SK-N-SH treated with all-trans-retinoic acid at 6 μM for 48 hours (cell line): Measurements from ENCODE around the gene SPG11.

Source experiments
- ATAC-seq: fragments of 200-7000 bp; cut with Tn5 transposase; 3 replicates; pipeline ENCODE4 v1.9.1; 2020; ENCODE audit warnings: mild to moderate bottlenecking, moderate library complexity
- ARNTL ChIP-seq: fragments of 450-650 bp; formaldehyde crosslinking; IDR thresholded peaks from 2 replicates; pipeline ENCODE4 v1.5.0; 2020; ENCODE audit warnings: low read depth, mild to moderate bottlenecking, moderate library complexity, borderline replicate concordance
- ESRRG ChIP-seq: fragments of 250-450 bp; sonication (Bioruptor Pico); IDR thresholded peaks from 2 replicates; pipeline ENCODE4 v1.6.1; 2021; ENCODE audit warnings: mild to moderate bottlenecking
- GLIS3 ChIP-seq: fragments of 250-450 bp; sonication (Bioruptor Pico); IDR thresholded peaks from 2 replicates; pipeline ENCODE4 v1.5.0; 2020; ENCODE audit warnings: mild to moderate bottlenecking, moderate library complexity
- ISL1 ChIP-seq: fragments of 250-450 bp; sonication (Bioruptor Pico); IDR thresholded peaks from 2 replicates; pipeline ENCODE4 v2.1.2; 2022; ENCODE audit warnings: mild to moderate bottlenecking, moderate library complexity
- OSR1 ChIP-seq: fragments of 250-450 bp; sonication (Bioruptor Pico); IDR thresholded peaks from 2 replicates; pipeline ENCODE4 v1.8.0; 2022; ENCODE audit warnings: moderate library complexity, mild to moderate bottlenecking, inconsistent platforms
- PPARA ChIP-seq: fragments of 250-450 bp; sonication (Bioruptor Pico); IDR thresholded peaks from 2 replicates; pipeline ENCODE4 v1.5.0; 2020; ENCODE audit warnings: mild to moderate bottlenecking, borderline replicate concordance
- RARB ChIP-seq: fragments of 250-450 bp; sonication (Bioruptor Pico); IDR thresholded peaks from 2 replicates; pipeline ENCODE4 v1.8.0; 2021; ENCODE audit warnings: mild to moderate bottlenecking, moderate library complexity
- SNAI2 ChIP-seq: fragments of 250-450 bp; sonication (Bioruptor Pico); IDR thresholded peaks from 2 replicates; pipeline ENCODE4 v1.5.0; 2020; ENCODE audit warnings: mild to moderate bottlenecking, moderate library complexity
- TCF4 ChIP-seq: fragments of 250-450 bp; sonication (Bioruptor Pico); IDR thresholded peaks from 2 replicates; pipeline ENCODE4 v1.8.0; 2021; ENCODE audit warnings: mild to moderate bottlenecking, moderate library complexity, borderline replicate concordance
- TOX ChIP-seq: fragments of 250-450 bp; sonication (Bioruptor Pico); IDR thresholded peaks from 2 replicates; pipeline ENCODE4 v1.8.0; 2021; ENCODE audit warnings: mild to moderate bottlenecking, moderate library complexity, borderline replicate concordance
- ZC3H10 ChIP-seq: fragments of 250-450 bp; sonication (Bioruptor Pico); IDR thresholded peaks from 2 replicates; pipeline ENCODE4 v1.5.1; 2021; ENCODE audit warnings: mild to moderate bottlenecking, moderate library complexity
- ZFP3 ChIP-seq: fragments of 250-450 bp; sonication (Bioruptor Pico); IDR thresholded peaks from 2 replicates; pipeline ENCODE4 v1.5.0; 2020; ENCODE audit warnings: mild to moderate bottlenecking, moderate library complexity
- ZFP30 ChIP-seq: fragments of 450-650 bp; formaldehyde crosslinking; IDR thresholded peaks from 2 replicates; pipeline ENCODE4 v1.5.0; 2022; ENCODE audit warnings: mild to moderate bottlenecking, moderate library complexity
- ZNF565 ChIP-seq: fragments of 450-650 bp; formaldehyde crosslinking; conservative IDR thresholded peaks from 2 replicates; pipeline ENCODE4 v1.5.0; 2020; ENCODE audit warnings: low read depth, mild to moderate bottlenecking, moderate library complexity
- ZNF70 ChIP-seq: fragments of 450-650 bp; formaldehyde crosslinking; IDR thresholded peaks from 2 replicates; pipeline ENCODE4 v1.5.0; 2020; ENCODE audit warnings: mild to moderate bottlenecking, moderate library complexity
- ZNF8 ChIP-seq: fragments of 450-650 bp; formaldehyde crosslinking; IDR thresholded peaks from 2 replicates; pipeline ENCODE4 v1.5.0; 2020; ENCODE audit warnings: mild to moderate bottlenecking, moderate library complexity
- TF ChIP-seq, protein P1 (sequence below): fragments of 250-450 bp; sonication (Bioruptor Pico); IDR thresholded peaks from 2 replicates; pipeline ENCODE4 v1.8.0; 2020; ENCODE audit warnings: mild to moderate bottlenecking, moderate library complexity, borderline replicate concordance
- TF ChIP-seq, protein P2 (sequence below): fragments of 250-450 bp; sonication (Bioruptor Pico); IDR thresholded peaks from 2 replicates; pipeline ENCODE4 v1.5.1; 2020; ENCODE audit warnings: low read depth, mild to moderate bottlenecking, moderate library complexity
- TF ChIP-seq, protein P3 (sequence below): fragments of 250-450 bp; sonication (Bioruptor Pico); IDR thresholded peaks from 2 replicates; pipeline ENCODE4 v1.5.0; 2020; ENCODE audit warnings: mild to moderate bottlenecking, moderate library complexity
- TF ChIP-seq, protein P4 (sequence below): fragments of 250-450 bp; sonication (Bioruptor Pico); IDR thresholded peaks from 2 replicates; pipeline ENCODE4 v1.5.1; 2021; ENCODE audit warnings: mild to moderate bottlenecking, moderate library complexity

The SPG11 gene

DNA sequence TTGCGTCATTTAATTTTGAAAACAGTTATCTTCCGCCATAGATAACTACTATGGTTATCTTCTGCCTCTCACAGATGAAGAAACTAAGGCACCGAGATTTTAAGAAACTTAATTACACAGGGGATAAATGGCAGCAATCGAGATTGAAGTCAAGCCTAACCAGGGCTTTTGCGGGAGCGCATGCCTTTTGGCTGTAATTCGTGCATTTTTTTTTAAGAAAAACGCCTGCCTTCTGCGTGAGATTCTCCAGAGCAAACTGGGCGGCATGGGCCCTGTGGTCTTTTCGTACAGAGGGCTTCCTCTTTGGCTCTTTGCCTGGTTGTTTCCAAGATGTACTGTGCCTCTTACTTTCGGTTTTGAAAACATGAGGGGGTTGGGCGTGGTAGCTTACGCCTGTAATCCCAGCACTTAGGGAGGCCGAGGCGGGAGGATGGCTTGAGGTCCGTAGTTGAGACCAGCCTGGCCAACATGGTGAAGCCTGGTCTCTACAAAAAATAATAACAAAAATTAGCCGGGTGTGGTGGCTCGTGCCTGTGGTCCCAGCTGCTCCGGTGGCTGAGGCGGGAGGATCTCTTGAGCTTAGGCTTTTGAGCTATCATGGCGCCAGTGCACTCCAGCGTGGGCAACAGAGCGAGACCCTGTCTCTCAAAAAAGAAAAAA is 49.0 kb upstream of the SPG11 start:
- peak; percentile 55 for ATAC-seq
- TF ChIP-seq TCF4 (CRISPR knock-in tag) (no peak), SNAI2 (CRISPR knock-in tag) (no peak), ZFP30 (CRISPR knock-in tag) (no peak), ZNF70 (CRISPR knock-in tag) (no peak), PPARA (CRISPR knock-in tag) (no peak), TOX (no peak)
- TF ChIP-seq, protein P1, sequence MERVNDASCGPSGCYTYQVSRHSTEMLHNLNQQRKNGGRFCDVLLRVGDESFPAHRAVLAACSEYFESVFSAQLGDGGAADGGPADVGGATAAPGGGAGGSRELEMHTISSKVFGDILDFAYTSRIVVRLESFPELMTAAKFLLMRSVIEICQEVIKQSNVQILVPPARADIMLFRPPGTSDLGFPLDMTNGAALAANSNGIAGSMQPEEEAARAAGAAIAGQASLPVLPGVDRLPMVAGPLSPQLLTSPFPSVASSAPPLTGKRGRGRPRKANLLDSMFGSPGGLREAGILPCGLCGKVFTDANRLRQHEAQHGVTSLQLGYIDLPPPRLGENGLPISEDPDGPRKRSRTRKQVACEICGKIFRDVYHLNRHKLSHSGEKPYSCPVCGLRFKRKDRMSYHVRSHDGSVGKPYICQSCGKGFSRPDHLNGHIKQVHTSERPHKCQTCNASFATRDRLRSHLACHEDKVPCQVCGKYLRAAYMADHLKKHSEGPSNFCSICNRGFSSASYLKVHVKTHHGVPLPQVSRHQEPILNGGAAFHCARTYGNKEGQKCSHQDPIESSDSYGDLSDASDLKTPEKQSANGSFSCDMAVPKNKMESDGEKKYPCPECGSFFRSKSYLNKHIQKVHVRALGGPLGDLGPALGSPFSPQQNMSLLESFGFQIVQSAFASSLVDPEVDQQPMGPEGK (CRISPR knock-in tag), result no peak

DNA sequence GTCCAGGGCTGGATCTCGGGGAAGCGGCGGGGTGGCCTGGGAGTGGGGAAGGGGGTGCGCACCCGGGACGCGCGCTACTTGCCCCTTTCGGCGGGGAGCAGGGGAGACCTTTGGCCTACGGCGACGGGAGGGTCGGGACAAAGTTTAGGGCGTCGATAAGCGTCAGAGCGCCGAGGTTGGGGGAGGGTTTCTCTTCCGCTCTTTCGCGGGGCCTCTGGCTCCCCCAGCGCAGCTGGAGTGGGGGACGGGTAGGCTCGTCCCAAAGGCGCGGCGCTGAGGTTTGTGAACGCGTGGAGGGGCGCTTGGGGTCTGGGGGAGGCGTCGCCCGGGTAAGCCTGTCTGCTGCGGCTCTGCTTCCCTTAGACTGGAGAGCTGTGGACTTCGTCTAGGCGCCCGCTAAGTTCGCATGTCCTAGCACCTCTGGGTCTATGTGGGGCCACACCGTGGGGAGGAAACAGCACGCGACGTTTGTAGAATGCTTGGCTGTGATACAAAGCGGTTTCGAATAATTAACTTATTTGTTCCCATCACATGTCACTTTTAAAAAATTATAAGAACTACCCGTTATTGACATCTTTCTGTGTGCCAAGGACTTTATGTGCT is 48.4 kb upstream of the SPG11 start:
- ATAC-seq, result peak; percentile 65

DNA sequence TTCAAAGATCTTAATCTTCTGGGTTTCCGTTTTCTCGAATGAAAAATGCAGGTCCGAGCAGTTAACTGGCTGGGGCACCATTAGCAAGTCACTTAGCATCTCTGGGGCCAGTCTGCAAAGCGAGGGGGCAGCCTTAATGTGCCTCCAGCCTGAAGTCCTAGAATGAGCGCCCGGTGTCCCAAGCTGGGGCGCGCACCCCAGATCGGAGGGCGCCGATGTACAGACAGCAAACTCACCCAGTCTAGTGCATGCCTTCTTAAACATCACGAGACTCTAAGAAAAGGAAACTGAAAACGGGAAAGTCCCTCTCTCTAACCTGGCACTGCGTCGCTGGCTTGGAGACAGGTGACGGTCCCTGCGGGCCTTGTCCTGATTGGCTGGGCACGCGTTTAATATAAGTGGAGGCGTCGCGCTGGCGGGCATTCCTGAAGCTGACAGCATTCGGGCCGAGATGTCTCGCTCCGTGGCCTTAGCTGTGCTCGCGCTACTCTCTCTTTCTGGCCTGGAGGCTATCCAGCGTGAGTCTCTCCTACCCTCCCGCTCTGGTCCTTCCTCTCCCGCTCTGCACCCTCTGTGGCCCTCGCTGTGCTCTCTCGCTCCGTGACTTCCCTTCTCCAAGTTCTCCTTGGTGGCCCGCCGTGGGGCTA is 47.8 kb upstream of the SPG11 start, which contains the start of the genes B2M and PATL2:
Gene B2M (plus strand): TSS at position 422 of the 647 bp plus-strand sequence. CDS start 30 bp downstream, at position 452.
Gene PATL2 (minus strand): TSS at position 228 of the 647 bp plus-strand sequence. CDS start 34,833 bp downstream, outside the sequence.
- TF ChIP-seq ISL1 (CRISPR knock-in tag) (no peak), ZFP3 (no peak), GLIS3 (CRISPR knock-in tag) (no peak), OSR1 (no peak), ZNF565 (CRISPR knock-in tag) (no peak), RARB (no peak), ARNTL (CRISPR knock-in tag) (no peak), ZC3H10 (CRISPR knock-in tag) (no peak), ZNF70 (CRISPR knock-in tag) (no peak), ESRRG (CRISPR knock-in tag) (no peak)
- TF ChIP-seq, all 23 proteins: peak for 0
- peak; percentile 92 for ATAC-seq

More for the DNA sequence above, 48.4 kb upstream of the SPG11 start:
- TF ChIP-seq ESRRG (CRISPR knock-in tag), result no peak
- TF ChIP-seq ZFP3, result no peak
- TF ChIP-seq ZC3H10 (CRISPR knock-in tag), result no peak
- no peak for TF ChIP-seq ISL1 (CRISPR knock-in tag)
- TF ChIP-seq ZNF8 (CRISPR knock-in tag), result no peak
- TF ChIP-seq ZNF565 (CRISPR knock-in tag), result no peak
- TF ChIP-seq, protein P2, sequence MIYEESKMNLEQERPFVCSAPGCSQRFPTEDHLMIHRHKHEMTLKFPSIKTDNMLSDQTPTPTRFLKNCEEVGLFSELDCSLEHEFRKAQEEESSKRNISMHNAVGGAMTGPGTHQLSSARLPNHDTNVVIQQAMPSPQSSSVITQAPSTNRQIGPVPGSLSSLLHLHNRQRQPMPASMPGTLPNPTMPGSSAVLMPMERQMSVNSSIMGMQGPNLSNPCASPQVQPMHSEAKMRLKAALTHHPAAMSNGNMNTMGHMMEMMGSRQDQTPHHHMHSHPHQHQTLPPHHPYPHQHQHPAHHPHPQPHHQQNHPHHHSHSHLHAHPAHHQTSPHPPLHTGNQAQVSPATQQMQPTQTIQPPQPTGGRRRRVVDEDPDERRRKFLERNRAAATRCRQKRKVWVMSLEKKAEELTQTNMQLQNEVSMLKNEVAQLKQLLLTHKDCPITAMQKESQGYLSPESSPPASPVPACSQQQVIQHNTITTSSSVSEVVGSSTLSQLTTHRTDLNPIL (CRISPR knock-in tag), result no peak
- TF ChIP-seq TOX, result no peak
- no peak for TF ChIP-seq ARNTL (CRISPR knock-in tag)
- TF ChIP-seq, protein P3, sequence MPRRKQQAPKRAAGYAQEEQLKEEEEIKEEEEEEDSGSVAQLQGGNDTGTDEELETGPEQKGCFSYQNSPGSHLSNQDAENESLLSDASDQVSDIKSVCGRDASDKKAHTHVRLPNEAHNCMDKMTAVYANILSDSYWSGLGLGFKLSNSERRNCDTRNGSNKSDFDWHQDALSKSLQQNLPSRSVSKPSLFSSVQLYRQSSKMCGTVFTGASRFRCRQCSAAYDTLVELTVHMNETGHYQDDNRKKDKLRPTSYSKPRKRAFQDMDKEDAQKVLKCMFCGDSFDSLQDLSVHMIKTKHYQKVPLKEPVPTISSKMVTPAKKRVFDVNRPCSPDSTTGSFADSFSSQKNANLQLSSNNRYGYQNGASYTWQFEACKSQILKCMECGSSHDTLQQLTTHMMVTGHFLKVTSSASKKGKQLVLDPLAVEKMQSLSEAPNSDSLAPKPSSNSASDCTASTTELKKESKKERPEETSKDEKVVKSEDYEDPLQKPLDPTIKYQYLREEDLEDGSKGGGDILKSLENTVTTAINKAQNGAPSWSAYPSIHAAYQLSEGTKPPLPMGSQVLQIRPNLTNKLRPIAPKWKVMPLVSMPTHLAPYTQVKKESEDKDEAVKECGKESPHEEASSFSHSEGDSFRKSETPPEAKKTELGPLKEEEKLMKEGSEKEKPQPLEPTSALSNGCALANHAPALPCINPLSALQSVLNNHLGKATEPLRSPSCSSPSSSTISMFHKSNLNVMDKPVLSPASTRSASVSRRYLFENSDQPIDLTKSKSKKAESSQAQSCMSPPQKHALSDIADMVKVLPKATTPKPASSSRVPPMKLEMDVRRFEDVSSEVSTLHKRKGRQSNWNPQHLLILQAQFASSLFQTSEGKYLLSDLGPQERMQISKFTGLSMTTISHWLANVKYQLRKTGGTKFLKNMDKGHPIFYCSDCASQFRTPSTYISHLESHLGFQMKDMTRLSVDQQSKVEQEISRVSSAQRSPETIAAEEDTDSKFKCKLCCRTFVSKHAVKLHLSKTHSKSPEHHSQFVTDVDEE (CRISPR knock-in tag), result no peak

DNA sequence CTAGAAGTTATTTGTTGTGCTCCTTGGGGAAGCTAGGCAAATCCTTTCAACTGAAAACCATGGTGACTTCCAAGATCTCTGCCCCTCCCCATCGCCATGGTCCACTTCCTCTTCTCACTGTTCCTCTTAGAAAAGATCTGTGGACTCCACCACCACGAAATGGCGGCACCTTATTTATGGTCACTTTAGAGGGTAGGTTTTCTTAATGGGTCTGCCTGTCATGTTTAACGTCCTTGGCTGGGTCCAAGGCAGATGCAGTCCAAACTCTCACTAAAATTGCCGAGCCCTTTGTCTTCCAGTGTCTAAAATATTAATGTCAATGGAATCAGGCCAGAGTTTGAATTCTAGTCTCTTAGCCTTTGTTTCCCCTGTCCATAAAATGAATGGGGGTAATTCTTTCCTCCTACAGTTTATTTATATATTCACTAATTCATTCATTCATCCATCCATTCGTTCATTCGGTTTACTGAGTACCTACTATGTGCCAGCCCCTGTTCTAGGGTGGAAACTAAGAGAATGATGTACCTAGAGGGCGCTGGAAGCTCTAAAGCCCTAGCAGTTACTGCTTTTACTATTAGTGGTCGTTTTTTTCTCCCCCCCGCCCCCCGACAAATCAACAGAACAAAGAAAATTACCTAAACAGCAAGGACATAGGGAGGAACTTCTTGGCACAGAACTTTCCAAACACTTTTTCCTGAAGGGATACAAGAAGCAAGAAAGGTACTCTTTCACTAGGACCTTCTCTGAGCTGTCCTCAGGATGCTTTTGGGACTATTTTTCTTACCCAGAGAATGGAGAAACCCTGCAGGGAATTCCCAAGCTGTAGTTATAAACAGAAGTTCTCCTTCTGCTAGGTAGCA is 47.0 kb upstream of the SPG11 start:
- ATAC-seq, result no peak
- no peak for TF ChIP-seq ZFP30 (CRISPR knock-in tag)
- no peak for TF ChIP-seq TOX
- TF ChIP-seq, protein P4, sequence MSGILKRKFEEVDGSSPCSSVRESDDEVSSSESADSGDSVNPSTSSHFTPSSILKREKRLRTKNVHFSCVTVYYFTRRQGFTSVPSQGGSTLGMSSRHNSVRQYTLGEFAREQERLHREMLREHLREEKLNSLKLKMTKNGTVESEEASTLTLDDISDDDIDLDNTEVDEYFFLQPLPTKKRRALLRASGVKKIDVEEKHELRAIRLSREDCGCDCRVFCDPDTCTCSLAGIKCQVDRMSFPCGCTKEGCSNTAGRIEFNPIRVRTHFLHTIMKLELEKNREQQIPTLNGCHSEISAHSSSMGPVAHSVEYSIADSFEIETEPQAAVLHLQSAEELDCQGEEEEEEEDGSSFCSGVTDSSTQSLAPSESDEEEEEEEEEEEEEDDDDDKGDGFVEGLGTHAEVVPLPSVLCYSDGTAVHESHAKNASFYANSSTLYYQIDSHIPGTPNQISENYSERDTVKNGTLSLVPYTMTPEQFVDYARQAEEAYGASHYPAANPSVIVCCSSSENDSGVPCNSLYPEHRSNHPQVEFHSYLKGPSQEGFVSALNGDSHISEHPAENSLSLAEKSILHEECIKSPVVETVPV (CRISPR knock-in tag), result no peak
- TF ChIP-seq ARNTL (CRISPR knock-in tag), result no peak
- no peak for TF ChIP-seq TCF4 (CRISPR knock-in tag)
- no peak for TF ChIP-seq ZFP3
- TF ChIP-seq, protein P2 (CRISPR knock-in tag), result no peak
